Left ventricle myocardium inferior (tissue), 1 donor: ENCODE results near the gene PBOV1. TPM values are rescaled to one million over a fixed set of nuclear protein-coding genes. Genes with fewer than 3 reads are reported as not detected.

Experiments
- DNase-seq: peaks from one replicate; pipeline ENCODE4 v3.0.0-alpha.2; 2020
- H3K27ac ChIP-seq: fragments of 200-600 bp; replicated peaks from 2 replicates; pipeline ENCODE4 v1.8.0; 2021
- H3K27me3 ChIP-seq: fragments of 200-600 bp; 2 replicates; pipeline ENCODE4 v1.8.0; 2021; ENCODE audit warnings: low read depth
- H3K36me3 ChIP-seq: fragments of 200-600 bp; 2 replicates; pipeline ENCODE4 v1.8.0; 2021
- H3K4me1 ChIP-seq: fragments of 200-600 bp; 2 replicates; pipeline ENCODE4 v1.8.0; 2021
- H3K4me3 ChIP-seq: fragments of 200-600 bp; 2 replicates; pipeline ENCODE4 v1.8.0; 2021; ENCODE audit warnings: mild to moderate bottlenecking, moderate library complexity
- H3K9me3 ChIP-seq: fragments of 200-600 bp; replicated peaks from 2 replicates; pipeline ENCODE4 v1.8.0; 2021
- CTCF ChIP-seq: fragments of 200-600 bp; IDR thresholded peaks from 2 replicates; pipeline ENCODE4 v1.8.0; 2021; ENCODE audit warnings: antibody characterized with exemption, mild to moderate bottlenecking, borderline replicate concordance
- intact Hi-C: fragments of 100-400 bp; cut with micrococcal nuclease; formaldehyde crosslinking; loops from one replicate; pipeline ENCODE4 v1.11.0; 2022
- total RNA-seq: library from RNA; stranded (reverse); fragmentation: NEBNext Ultra II Directional; extraction: Animal tissue kit (Norgen Biotek cat#: 25700); gene quantifications from one replicate; pipeline ENCODE4 v1.2.1, GENCODE V29; 2021
- donor health status: DM: no; HTN: yes; CAD: no; lungs with severe emphysema.

The PBOV1 gene
- total RNA-seq, 1 donor from 2014 or later = not detected

- no peak for TF ChIP-seq CTCF
- H3K9me3 ChIP-seq = no peaks in the 10 kb centered on the region
- no peak for DNase-seq
- H3K27ac ChIP-seq = no peak overlapping the region
- no peaks in the 10 kb centered on the region for H3K36me3 ChIP-seq
- no peaks in the 10 kb centered on the region for H3K4me1 ChIP-seq
- no peaks in the 10 kb centered on the region for H3K27me3 ChIP-seq
- H3K4me3 ChIP-seq = no peak overlapping the region
- intact Hi-C loops = no loop called here
These were observed 21.5 kb upstream of the PBOV1 start for GRCh38 chr6:138239774-138240173.

GRCh38 chr6:138238368-138238767 lies 20.1 kb upstream of the PBOV1 start:
- intact Hi-C loops = no loop called here
- Histone ChIP-seq H3K27ac (no peak overlapping the region), H3K4me1 (no peaks in the 10 kb centered on the region), H3K36me3 (no peaks in the 10 kb centered on the region), H3K27me3 (no peaks in the 10 kb centered on the region), H3K9me3 (no peaks in the 10 kb centered on the region), H3K4me3 (no peak overlapping the region)
- no peak for DNase-seq
- TF ChIP-seq CTCF = no peak

GRCh38 chr6:138237463-138237862 lies 19.2 kb upstream of the PBOV1 start:
- intact Hi-C loops = no loop called here
- H3K36me3 ChIP-seq = no peaks in the 10 kb centered on the region
- DNase-seq = no peak
- no peak for TF ChIP-seq CTCF
- H3K27ac ChIP-seq = no peak overlapping the region
- no peaks in the 10 kb centered on the region for H3K4me1 ChIP-seq
- H3K4me3 ChIP-seq = no peak overlapping the region
- H3K27me3 ChIP-seq = no peaks in the 10 kb centered on the region
- no peaks in the 10 kb centered on the region for H3K9me3 ChIP-seq

GRCh38 chr6:138235693-138236092 lies 17.4 kb upstream of the PBOV1 start:
- Histone ChIP-seq H3K9me3 (no peaks in the 10 kb centered on the region), H3K27me3 (no peaks in the 10 kb centered on the region), H3K27ac (no peak overlapping the region), H3K4me3 (no peak overlapping the region), H3K36me3 (no peaks in the 10 kb centered on the region), H3K4me1 (no peaks in the 10 kb centered on the region)
- intact Hi-C loops = no loop called here
- no peak for DNase-seq
- TF ChIP-seq CTCF = no peak

GRCh38 chr6:138235205-138235604 lies 16.9 kb upstream of the PBOV1 start:
- H3K27me3 ChIP-seq = no peaks in the 10 kb centered on the region
- intact Hi-C loops = no loop called here
- H3K27ac ChIP-seq = no peak overlapping the region
- no peaks in the 10 kb centered on the region for H3K4me1 ChIP-seq
- H3K36me3 ChIP-seq = no peaks in the 10 kb centered on the region
- no peaks in the 10 kb centered on the region for H3K9me3 ChIP-seq
- no peak overlapping the region for H3K4me3 ChIP-seq
- no peak for DNase-seq
- TF ChIP-seq CTCF = no peak

GRCh38 chr6:138234363-138234762 lies 16.1 kb upstream of the PBOV1 start:
- Histone ChIP-seq H3K4me1 (no peaks in the 10 kb centered on the region), H3K27ac (no peak overlapping the region), H3K4me3 (no peak overlapping the region), H3K27me3 (no peaks in the 10 kb centered on the region), H3K36me3 (no peaks in the 10 kb centered on the region), H3K9me3 (no peaks in the 10 kb centered on the region)
- TF ChIP-seq CTCF = no peak
- intact Hi-C loops = no loop called here
- DNase-seq = no peak
